Measurements from ENCODE around the gene ACADVL.

ACADVL gene

DNA sequence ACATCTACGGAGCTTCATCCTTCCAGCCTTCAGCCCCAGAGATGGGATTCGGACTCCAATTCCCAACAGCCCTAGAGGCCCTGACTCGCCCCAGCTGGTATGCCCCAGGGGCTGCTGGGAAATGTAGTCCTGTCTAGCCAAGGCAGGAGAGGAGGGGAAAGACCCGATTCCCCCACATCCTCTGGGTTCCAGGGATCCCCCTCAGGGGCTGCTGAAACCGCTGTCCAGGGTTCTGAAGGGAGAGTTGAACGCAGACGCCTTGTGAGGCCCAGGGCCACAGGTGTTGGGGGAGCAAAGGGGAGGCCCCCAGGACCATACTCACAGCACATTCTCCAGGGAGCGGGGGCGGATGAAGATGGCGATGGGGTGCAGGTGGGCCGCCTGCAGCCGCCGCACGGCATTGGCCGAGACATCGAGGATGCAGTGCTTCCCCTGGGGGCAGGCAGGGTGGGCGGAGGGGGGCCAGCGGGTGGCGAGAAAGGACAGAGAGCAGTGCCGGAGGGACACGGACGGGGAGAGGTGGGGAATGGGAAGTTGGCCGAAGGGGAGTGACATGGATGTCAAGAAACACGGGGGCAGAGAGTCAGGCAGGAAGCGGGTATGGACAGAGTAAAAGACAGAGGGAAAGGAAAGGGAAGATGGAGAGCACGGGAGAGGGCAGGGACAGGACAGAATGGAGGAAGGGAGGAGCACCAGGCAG is 28.0 kb upstream of the ACADVL start:
- TF ChIP-seq, protein P1, sequence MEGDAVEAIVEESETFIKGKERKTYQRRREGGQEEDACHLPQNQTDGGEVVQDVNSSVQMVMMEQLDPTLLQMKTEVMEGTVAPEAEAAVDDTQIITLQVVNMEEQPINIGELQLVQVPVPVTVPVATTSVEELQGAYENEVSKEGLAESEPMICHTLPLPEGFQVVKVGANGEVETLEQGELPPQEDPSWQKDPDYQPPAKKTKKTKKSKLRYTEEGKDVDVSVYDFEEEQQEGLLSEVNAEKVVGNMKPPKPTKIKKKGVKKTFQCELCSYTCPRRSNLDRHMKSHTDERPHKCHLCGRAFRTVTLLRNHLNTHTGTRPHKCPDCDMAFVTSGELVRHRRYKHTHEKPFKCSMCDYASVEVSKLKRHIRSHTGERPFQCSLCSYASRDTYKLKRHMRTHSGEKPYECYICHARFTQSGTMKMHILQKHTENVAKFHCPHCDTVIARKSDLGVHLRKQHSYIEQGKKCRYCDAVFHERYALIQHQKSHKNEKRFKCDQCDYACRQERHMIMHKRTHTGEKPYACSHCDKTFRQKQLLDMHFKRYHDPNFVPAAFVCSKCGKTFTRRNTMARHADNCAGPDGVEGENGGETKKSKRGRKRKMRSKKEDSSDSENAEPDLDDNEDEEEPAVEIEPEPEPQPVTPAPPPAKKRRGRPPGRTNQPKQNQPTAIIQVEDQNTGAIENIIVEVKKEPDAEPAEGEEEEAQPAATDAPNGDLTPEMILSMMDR (conservative IDR thresholded peaks at IDR 0.05; ENCODE audit: low read depth): no peak
- POLR2A ChIA-PET (ENCODE audit: low non-redundant PET): no interaction called here
- no peak overlapping the region for H3K27ac ChIP-seq
- DNase-seq (ENCODE audit: low spot score): peak; percentile 56
- CTCF ChIA-PET: interaction anchor here (0.8 kb wide), 1 partner anchor 48 kb away, joined by 3 read pairs; no protein-coding TSS in a partner anchor

DNA sequence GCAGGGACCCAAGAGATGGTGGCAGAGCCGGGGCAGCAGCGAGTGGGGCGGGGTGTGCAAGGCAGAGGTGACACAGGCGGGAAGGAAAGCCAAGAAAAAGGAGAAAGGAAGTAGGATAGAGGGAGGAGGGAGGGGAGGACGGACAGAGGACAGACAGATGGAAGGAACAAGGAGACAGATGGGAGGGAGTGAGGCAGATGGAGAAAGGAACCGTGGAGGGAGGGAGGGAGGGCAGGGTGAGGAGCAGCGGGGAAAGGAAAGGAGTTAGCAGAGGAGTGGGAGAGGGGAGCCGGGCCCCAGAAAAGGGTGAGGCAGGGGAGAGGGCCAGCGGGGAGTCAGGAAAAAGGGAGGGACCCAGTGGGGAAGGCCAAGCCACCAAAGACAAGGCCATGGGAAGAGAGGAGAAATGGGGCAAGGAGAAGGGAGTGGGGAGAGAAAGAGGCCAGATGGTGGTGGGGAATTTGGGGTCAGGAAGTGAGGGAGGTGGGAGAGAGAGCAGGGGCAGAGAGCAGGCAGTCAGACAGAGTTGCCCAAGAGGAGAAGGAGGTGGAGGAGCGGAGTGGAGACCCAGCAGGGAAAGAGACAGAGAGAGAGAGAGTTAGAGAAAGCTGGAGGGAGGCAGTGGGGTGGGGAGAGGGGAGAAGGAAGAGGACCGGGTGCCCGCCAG is 27.3 kb upstream of the ACADVL start:
- no peak for DNase-seq (ENCODE audit: low spot score)
- CTCF ChIA-PET: no interaction called here
- POLR2A ChIA-PET (ENCODE audit: low non-redundant PET): no interaction called here
- TF ChIP-seq, protein P1 (conservative IDR thresholded peaks at IDR 0.05; ENCODE audit: low read depth): no peak
- H3K27ac ChIP-seq: 0 out of 2 replicates have a peak overlapping the region, but pooled peaks have one; percentile 25

GRCh38 chr17:7195971-7196370 is 23.8 kb upstream of the ACADVL start:
- TF ChIP-seq, protein P1 (conservative IDR thresholded peaks at IDR 0.05; ENCODE audit: low read depth): no peak
- CTCF ChIA-PET: interaction anchor here (0.8 to 1.3 kb wide), 2 partner anchors 8 to 18 kb away, joined by 4 to 5 read pairs; no protein-coding TSS in a partner anchor
- no peak for DNase-seq (ENCODE audit: low spot score)

DNA sequence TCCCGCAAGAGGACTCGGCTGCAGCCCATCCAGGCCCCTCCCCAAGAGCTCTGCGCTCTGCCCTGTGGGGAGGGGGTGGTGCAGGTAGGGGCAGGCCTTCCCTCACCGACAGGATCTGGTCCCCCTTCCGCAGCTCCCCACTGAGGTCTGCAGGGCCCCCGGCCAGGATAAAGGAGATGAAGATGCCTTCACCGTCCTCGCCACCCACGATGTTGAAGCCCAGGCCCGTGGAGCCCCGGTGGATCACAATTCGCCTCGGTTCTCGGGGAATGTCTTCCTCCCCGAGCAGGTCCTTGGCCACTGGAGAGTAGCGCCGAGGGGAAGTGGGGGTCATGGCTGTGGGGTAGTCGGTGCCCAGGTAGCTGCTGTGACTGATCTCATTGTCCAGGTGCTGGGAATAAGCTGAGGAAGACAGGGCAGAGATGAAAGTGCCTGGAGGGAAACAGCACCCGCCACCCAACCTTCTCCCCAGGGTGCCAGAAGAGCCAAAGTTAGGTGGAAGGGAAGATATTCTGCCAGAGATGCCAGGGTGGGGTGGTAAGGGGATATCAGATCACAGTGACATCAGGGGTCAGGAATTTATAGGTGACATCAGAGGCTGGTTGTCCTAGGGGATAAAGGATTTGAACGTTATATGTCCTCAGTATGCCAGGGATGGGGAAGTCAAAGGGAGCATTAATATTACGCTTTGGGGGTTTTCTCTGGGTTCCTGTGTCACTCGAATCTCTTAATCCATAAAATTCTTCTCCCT is 22.9 kb upstream of the ACADVL start:
- DNase-seq (ENCODE audit: low spot score): no peak
- ChIA-PET POLR2A (ENCODE audit: low non-redundant PET) (no interaction called here), CTCF (interaction anchor here (1.3 kb wide), 1 partner anchor 19 kb away, joined by 5 read pairs; no protein-coding TSS in a partner anchor)
- no peak overlapping the region for H3K27ac ChIP-seq
- TF ChIP-seq, protein P1 (conservative IDR thresholded peaks at IDR 0.05; ENCODE audit: low read depth): no peak

More at GRCh38 chr17:7195971-7196370, 23.8 kb upstream of the ACADVL start:
- POLR2A ChIA-PET (ENCODE audit: low non-redundant PET): no interaction called here
- no peak overlapping the region for H3K27ac ChIP-seq

DNA sequence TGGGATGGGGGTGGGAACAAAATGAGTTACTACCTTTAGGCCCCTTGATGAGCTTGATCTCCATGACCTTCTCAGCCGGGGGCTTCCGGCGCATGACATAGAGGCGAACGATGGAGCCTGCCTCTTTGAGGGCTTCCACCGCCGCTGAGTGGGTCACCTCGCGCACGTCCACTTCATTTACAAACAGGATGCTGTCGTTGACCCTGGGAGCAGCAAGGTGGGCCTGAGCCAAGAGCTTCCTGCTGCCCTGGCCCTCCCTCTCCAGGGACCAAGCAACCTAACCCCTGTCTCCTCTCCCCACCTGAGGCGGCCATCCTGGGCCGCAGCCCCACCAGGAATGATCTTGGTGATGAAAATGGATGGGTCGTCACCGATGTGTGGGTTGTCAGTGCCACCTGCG is 16.3 kb upstream of the ACADVL start:
- ChIA-PET CTCF (interaction anchor here (0.6 to 1.2 kb wide), 3 partner anchors 8 to 26 kb away, joined by 3 to 4 read pairs (median 3); no protein-coding TSS in a partner anchor), POLR2A (ENCODE audit: low non-redundant PET) (no interaction called here)
- no peak overlapping the region for H3K27ac ChIP-seq
- TF ChIP-seq, protein P1 (conservative IDR thresholded peaks at IDR 0.05; ENCODE audit: low read depth): no peak
- no peak for DNase-seq (ENCODE audit: low spot score)

DNA sequence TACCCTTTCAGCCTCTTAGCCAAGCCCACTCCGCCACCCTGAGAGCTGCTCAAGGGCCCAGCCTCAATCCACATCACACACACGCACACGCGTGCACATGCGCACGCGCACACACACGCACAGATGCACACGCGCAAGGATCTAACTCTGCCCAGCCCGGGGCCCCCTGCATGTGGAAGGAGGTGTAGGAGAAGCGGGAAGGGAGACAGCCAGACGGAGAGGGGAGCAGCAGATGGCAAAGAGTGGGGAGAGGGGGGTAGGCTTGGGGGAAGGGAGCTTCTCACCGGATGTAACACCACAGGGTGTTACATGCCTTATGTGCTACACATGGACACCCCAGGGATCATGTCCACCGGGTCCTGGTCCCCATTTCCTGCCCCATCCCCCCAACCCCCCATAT is 15.4 kb upstream of the ACADVL start:
- H3K27ac ChIP-seq: peak overlapping the region; percentile 52; the same call in 1 of the 2 replicates
- ChIA-PET CTCF (interaction anchor here (0.6 kb wide), 1 partner anchor 9 kb away, joined by 4 read pairs; no protein-coding TSS in a partner anchor), POLR2A (ENCODE audit: low non-redundant PET) (no interaction called here)
- DNase-seq (ENCODE audit: low spot score): no peak
- TF ChIP-seq, protein P1 (conservative IDR thresholded peaks at IDR 0.05; ENCODE audit: low read depth): no peak
